ENCODE measurements around the gene IER5. TPM values are rescaled to one million over a fixed set of nuclear protein-coding genes. Genes with fewer than 3 reads are reported as not detected.

IER5 gene
- total RNA-seq, 2 experiments from 2014 or later: 16.3 to 24.3 TPM

GRCh38 chr1:181077576-181078242 lies 10.8 kb upstream of the IER5 start:
- POLR2A ChIA-PET: interaction anchor here (0.7 kb wide), 2 partner anchors 25 to 28 kb away, joined by 5 to 6 read pairs; no protein-coding TSS in a partner anchor
- H3K4me1 Mint-ChIP-seq: peaks cover 6% of the 10 kb centered on the region
- no peak overlapping the region for H3K27ac Mint-ChIP-seq
- DNase-seq: no peak
- CTCF ChIA-PET: interaction anchor here (0.7 kb wide), 1 partner anchor 59 kb away, joined by 3 read pairs; no protein-coding TSS in a partner anchor
- no peaks in the 10 kb centered on the region for H3K9me3 Mint-ChIP-seq (ENCODE audit: low read depth)
- no peak overlapping the region for H3K4me3 Mint-ChIP-seq
- H3K27me3 Mint-ChIP-seq: peaks cover 19% of the 10 kb centered on the region
- intact Hi-C loops (cut with DNase I, micrococcal nuclease): no loop called here
- no peak for ATAC-seq
- H3K36me3 Mint-ChIP-seq (ENCODE audit: low read depth): no peaks in the 10 kb centered on the region

GRCh38 chr1:181079382-181079781 lies 9.1 kb upstream of the IER5 start:
- DNase-seq (no peak), ATAC-seq (peak; percentile 45)
- peaks cover 19% of the 10 kb centered on the region for H3K27me3 Mint-ChIP-seq
- peaks cover 10% of the 10 kb centered on the region for H3K4me1 Mint-ChIP-seq
- ChIA-PET POLR2A (interaction anchor here (0.7 to 1.5 kb wide), 3 partner anchors 10 to 26 kb away, joined by 3 to 7 read pairs (median 5); no protein-coding TSS in a partner anchor), CTCF (interaction anchor here (0.6 to 2.5 kb wide), 11 partner anchors 11 to 63 kb away, joined by 3 to 17 read pairs (median 5); partner anchors contain the start of gene MR1)
- no peak overlapping the region for H3K4me3 Mint-ChIP-seq
- peak overlapping the region; percentile 3 for H3K27ac Mint-ChIP-seq
- H3K36me3 Mint-ChIP-seq (ENCODE audit: low read depth): no peaks in the 10 kb centered on the region
- intact Hi-C loops (cut with DNase I, micrococcal nuclease): loop anchor here in 1 of 2 experiments (1.0 kb wide), 1 partner anchor 65 kb away; no protein-coding TSS in a partner anchor
- H3K9me3 Mint-ChIP-seq (ENCODE audit: low read depth): no peaks in the 10 kb centered on the region

- no peaks in the 10 kb centered on the region for H3K36me3 Mint-ChIP-seq (ENCODE audit: low read depth)
- no peaks in the 10 kb centered on the region for H3K9me3 Mint-ChIP-seq (ENCODE audit: low read depth)
- intact Hi-C loops (cut with DNase I, micrococcal nuclease): loop anchor here (1.0 to 10.0 kb wide), 2 partner anchors 66 to 575 kb away; partner anchors contain the start of gene ACBD6 (in 1 of the 2)
- no peak for DNase-seq
- ChIA-PET CTCF (interaction anchor here (0.6 to 2.5 kb wide), 11 partner anchors 10 to 62 kb away, joined by 3 to 17 read pairs (median 5); partner anchors contain the start of gene MR1), POLR2A (interaction anchor here (0.7 to 1.5 kb wide), 3 partner anchors 9 to 25 kb away, joined by 3 to 7 read pairs (median 5); no protein-coding TSS in a partner anchor)
- ATAC-seq: no peak
- no peak overlapping the region for H3K4me3 Mint-ChIP-seq
- peaks cover 15% of the 10 kb centered on the region for H3K4me1 Mint-ChIP-seq
- H3K27ac Mint-ChIP-seq: no peak overlapping the region
- H3K27me3 Mint-ChIP-seq: peaks cover 19% of the 10 kb centered on the region
These were observed 8.6 kb upstream of the IER5 start for GRCh38 chr1:181079920-181080319.

GRCh38 chr1:181080556-181080955 lies 7.9 kb upstream of the IER5 start:
- CTCF ChIA-PET: interaction anchor here (0.8 to 2.5 kb wide), 5 partner anchors 26 to 63 kb away, joined by 3 to 6 read pairs (median 4); partner anchors contain the start of gene MR1
- no peak overlapping the region for H3K4me3 Mint-ChIP-seq
- H3K9me3 Mint-ChIP-seq (ENCODE audit: low read depth): no peaks in the 10 kb centered on the region
- peaks cover 16% of the 10 kb centered on the region for H3K27me3 Mint-ChIP-seq
- intact Hi-C loops (cut with DNase I, micrococcal nuclease): loop anchor here in 1 of 2 experiments (10.0 kb wide), 1 partner anchor 576 kb away; the partner anchor contains the start of gene ACBD6
- POLR2A ChIA-PET: interaction anchor here (0.8 kb wide), 1 partner anchor 10 kb away, joined by 3 read pairs; no protein-coding TSS in a partner anchor
- H3K36me3 Mint-ChIP-seq (ENCODE audit: low read depth): no peaks in the 10 kb centered on the region
- H3K4me1 Mint-ChIP-seq: peaks cover 15% of the 10 kb centered on the region
- no peak for DNase-seq
- no peak for ATAC-seq
- H3K27ac Mint-ChIP-seq: no peak overlapping the region

DNA sequence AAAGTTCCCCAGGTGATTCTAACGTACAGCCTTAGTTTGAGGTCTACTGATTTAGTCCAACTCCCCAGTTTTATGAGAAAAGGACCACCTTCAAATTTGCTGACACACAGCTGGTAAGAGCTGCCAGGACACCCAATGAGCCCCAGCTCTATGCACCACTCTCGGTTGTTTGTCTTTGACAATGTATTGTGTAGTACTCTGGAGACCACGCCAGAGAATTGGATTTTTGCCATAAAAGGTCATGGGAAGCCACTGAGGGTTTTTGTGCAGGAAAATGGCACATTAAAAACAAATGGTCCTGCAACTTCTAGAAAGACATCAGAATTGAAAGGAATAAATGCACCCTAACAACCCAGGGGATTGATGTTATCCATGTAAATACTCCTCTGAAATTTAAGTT lies 7.1 kb upstream of the IER5 start:
- H3K36me3 Mint-ChIP-seq (ENCODE audit: low read depth): no peaks in the 10 kb centered on the region
- no peak overlapping the region for H3K4me3 Mint-ChIP-seq
- ATAC-seq (no peak), DNase-seq (no peak)
- H3K27me3 Mint-ChIP-seq: peaks cover 14% of the 10 kb centered on the region
- H3K27ac Mint-ChIP-seq: no peak overlapping the region
- intact Hi-C loops (cut with DNase I, micrococcal nuclease): loop anchor here in 1 of 2 experiments (10.0 kb wide), 1 partner anchor 577 kb away; the partner anchor contains the start of gene ACBD6
- CTCF ChIA-PET: interaction anchor here (0.6 to 1.2 kb wide), 7 partner anchors 27 to 526 kb away, joined by 3 to 4 read pairs (median 3); no protein-coding TSS in a partner anchor
- POLR2A ChIA-PET: interaction anchor here (0.8 kb wide), 1 partner anchor 9 kb away, joined by 3 read pairs; no protein-coding TSS in a partner anchor
- H3K4me1 Mint-ChIP-seq: peaks cover 15% of the 10 kb centered on the region
- H3K9me3 Mint-ChIP-seq (ENCODE audit: low read depth): no peaks in the 10 kb centered on the region

DNA sequence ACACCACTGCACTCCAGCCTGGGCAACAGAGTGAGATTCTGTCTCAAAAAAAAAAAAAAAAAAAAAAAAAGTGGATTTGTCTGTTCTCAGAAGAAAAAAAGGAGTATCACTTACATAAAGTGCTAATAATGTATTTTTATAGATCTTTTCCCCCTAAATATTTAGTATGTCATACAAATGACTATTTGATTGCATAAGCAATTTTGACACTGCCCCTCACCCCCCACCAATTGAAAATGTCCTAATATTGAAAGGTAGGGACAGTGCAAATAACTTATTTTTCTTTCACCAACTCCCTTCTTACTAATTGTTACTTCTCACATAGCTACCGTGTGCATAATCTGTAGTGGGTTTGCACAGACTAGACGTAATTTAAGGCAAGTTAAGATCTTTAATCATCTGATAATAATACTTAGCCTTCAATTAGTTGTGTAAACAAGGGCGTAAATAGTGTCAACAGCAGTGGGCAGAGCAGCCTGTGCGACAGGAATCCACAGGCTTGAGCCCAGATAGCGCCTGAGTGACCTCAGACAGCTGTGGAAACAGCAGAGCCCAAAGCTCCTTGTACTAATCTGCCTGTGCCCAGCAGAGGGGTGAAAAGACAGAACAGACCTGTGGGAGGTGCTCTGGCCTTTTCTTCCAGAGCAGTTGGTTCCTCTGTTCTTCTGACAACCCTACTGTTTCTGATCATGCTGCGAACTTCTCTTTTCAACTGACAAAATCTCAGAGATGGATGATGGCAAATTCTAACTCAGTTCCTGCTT lies 4.5 kb upstream of the IER5 start:
- CTCF ChIA-PET: interaction anchor here (0.6 to 2.6 kb wide), 12 partner anchors 15 to 82 kb away, joined by 3 to 33 read pairs (median 3); no protein-coding TSS in a partner anchor
- Mint-ChIP-seq H3K9me3 (ENCODE audit: low read depth) (no peaks in the 10 kb centered on the region), H3K4me1 (peaks cover 32% of the 10 kb centered on the region), H3K4me3 (peak overlapping the region; percentile 1), H3K27me3 (peaks cover 4% of the 10 kb centered on the region), H3K36me3 (ENCODE audit: low read depth) (peaks cover 2% of the 10 kb centered on the region), H3K27ac (no peak overlapping the region)
- ATAC-seq (peak; percentile 55), DNase-seq (peak; percentile 72)
- POLR2A ChIA-PET: interaction anchor here (0.6 kb wide), 1 partner anchor 57 kb away, joined by 3 read pairs; no protein-coding TSS in a partner anchor
- intact Hi-C loops (cut with DNase I, micrococcal nuclease): loop anchor here (1.0 to 10.0 kb wide), 4 partner anchors 46 to 579 kb away; partner anchors contain the start of gene ACBD6 (in 1 of the 2)

- intact Hi-C loops (cut with DNase I, micrococcal nuclease): loop anchor here (1.0 to 10.0 kb wide), 4 partner anchors 46 to 580 kb away; partner anchors contain the start of gene ACBD6 (in 1 of the 2)
- Mint-ChIP-seq H3K9me3 (ENCODE audit: low read depth) (no peaks in the 10 kb centered on the region), H3K4me3 (peak overlapping the region; percentile 1), H3K27me3 (peaks cover 2% of the 10 kb centered on the region), H3K4me1 (peaks cover 27% of the 10 kb centered on the region), H3K27ac (no peak overlapping the region), H3K36me3 (ENCODE audit: low read depth) (peaks cover 3% of the 10 kb centered on the region)
- ATAC-seq (no peak), DNase-seq (no peak)
- ChIA-PET CTCF (interaction anchor here (0.7 to 4.1 kb wide), 8 partner anchors 9 to 82 kb away, joined by 3 to 42 read pairs (median 3); no protein-coding TSS in a partner anchor), POLR2A (interaction anchor here (0.6 kb wide), 1 partner anchor 56 kb away, joined by 3 read pairs; no protein-coding TSS in a partner anchor)
These were observed 3.9 kb upstream of the IER5 start for GRCh38 chr1:181084606-181084969.

DNA sequence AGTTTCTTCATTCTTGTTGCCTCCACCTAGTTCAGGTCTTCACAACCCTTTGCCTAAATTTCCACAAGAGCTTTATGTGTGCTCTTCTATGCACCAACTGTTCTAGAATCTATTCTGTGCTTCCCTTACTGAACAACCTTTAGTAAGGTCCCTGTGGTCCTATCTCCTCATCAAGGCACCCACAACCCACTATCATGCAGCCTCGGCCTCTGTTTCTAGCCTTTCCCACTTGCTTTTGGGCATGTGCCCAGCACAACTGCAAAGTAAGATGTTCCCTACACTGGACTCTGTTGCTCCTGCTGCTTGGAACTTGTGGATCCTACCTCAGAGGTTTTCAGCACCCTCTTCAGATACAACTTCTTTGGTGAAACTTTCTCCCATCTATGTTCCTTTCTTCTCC lies 2.4 kb upstream of the IER5 start:
- H3K27ac Mint-ChIP-seq: no peak overlapping the region
- ATAC-seq: no peak
- no peaks in the 10 kb centered on the region for H3K9me3 Mint-ChIP-seq (ENCODE audit: low read depth)
- intact Hi-C loops (cut with DNase I, micrococcal nuclease): loop anchor here (5.0 to 10.0 kb wide), 6 partner anchors 204 to 941 kb away; partner anchors contain the start of genes ACBD6 (in 2 of the 2) and XPR1 (in 2 of the 2)
- H3K4me1 Mint-ChIP-seq: peaks cover 31% of the 10 kb centered on the region
- ChIA-PET CTCF (interaction anchor here (0.6 to 4.1 kb wide), 7 partner anchors 10 to 80 kb away, joined by 3 to 42 read pairs (median 3); no protein-coding TSS in a partner anchor), POLR2A (no interaction called here)
- peaks cover 18% of the 10 kb centered on the region for H3K36me3 Mint-ChIP-seq (ENCODE audit: low read depth)
- H3K27me3 Mint-ChIP-seq: no peaks in the 10 kb centered on the region
- no peak for DNase-seq
- no peak overlapping the region for H3K4me3 Mint-ChIP-seq

DNA sequence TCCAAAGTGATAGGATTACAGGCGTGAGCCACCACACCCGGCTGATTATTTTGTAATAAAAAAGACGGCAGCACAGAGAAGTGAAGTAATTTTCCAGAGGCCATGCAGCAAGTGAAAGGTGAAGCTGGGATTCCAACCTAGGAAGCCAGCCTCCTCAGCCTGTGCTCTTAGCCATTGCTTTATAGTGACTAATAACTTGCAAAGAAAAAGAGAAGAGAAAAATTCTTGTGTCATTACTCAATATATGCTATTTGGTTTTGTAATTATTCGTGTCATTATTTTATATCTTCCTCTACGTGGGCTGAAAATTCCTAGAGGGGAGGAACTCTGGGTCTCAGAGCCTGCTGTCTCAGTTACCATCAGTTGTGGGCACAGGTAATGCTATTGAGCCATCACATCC lies 1.6 kb upstream of the IER5 start:
- DNase-seq (no peak), ATAC-seq (no peak)
- ChIA-PET POLR2A (no interaction called here), CTCF (interaction anchor here (1.0 to 4.1 kb wide), 4 partner anchors 29 to 68 kb away, joined by 3 to 42 read pairs (median 4); no protein-coding TSS in a partner anchor)
- Mint-ChIP-seq H3K36me3 (ENCODE audit: low read depth) (peaks cover 25% of the 10 kb centered on the region), H3K9me3 (ENCODE audit: low read depth) (no peaks in the 10 kb centered on the region), H3K27ac (no peak overlapping the region), H3K4me1 (peaks cover 39% of the 10 kb centered on the region), H3K4me3 (no peak overlapping the region), H3K27me3 (no peaks in the 10 kb centered on the region)
- intact Hi-C loops (cut with DNase I, micrococcal nuclease): loop anchor here (5.0 to 10.0 kb wide), 6 partner anchors 205 to 940 kb away; partner anchors contain the start of genes ACBD6 (in 2 of the 2) and XPR1 (in 2 of the 2)

DNA sequence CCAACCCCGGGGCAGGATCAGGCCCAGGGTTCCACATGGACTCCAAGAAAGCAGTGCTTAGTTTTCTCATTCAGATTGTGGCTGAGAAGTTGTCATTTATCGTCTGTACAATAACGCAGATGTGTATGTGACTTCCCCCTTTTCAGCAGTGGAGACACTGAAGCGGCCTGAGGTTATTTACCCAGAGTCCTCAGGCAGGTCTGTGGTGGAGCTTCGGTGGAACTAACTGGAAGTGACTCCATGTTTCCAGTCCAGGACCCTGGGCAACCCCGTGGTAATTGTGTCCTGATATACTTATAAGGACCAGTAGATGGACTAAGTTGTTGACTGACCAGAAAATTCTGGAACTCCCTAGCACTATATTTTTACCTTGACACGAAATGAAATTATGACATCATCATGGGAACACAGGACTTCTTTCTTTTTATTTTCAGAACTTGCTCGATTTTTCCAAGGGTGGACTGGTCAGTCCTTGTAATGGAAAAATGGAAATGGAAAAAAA lies 1.0 kb upstream of the IER5 start:
- intact Hi-C loops (cut with DNase I, micrococcal nuclease): loop anchor here (5.0 to 10.0 kb wide), 6 partner anchors 205 to 940 kb away; partner anchors contain the start of genes ACBD6 (in 2 of the 2) and XPR1 (in 2 of the 2)
- H3K27ac Mint-ChIP-seq: peak overlapping the region; percentile 94
- ChIA-PET CTCF (interaction anchor here (0.6 to 4.1 kb wide), 5 partner anchors 12 to 456 kb away, joined by 3 to 42 read pairs (median 5); partner anchors contain the start of gene XPR1), POLR2A (no interaction called here)
- H3K9me3 Mint-ChIP-seq (ENCODE audit: low read depth): no peaks in the 10 kb centered on the region
- peak overlapping the region; percentile 100 for H3K4me3 Mint-ChIP-seq
- H3K27me3 Mint-ChIP-seq: no peaks in the 10 kb centered on the region
- peaks cover 28% of the 10 kb centered on the region for H3K36me3 Mint-ChIP-seq (ENCODE audit: low read depth)
- H3K4me1 Mint-ChIP-seq: peaks cover 44% of the 10 kb centered on the region
- DNase-seq (peak; percentile 55), ATAC-seq (no peak)

Measured in activated CD4-positive, alpha-beta T cell treated with anti-CD3 and anti-CD28 coated beads for 36 hours (primary cell).